Measurements from ENCODE around the gene DYNLRB1.
"Not testable (repeated sequence)": the region's sequence is repeated elsewhere in the genome, so short reads cannot be mapped to it uniquely, and the experiment has no call there.

The DYNLRB1 gene

GRCh38 chr20:34516247-34517113, at the start of gene DYNLRB1:
Gene DYNLRB1, plus strand, starts transcription at chr20:34516422. Its CDS starts 37 bp downstream, at chr20:34516459.
- peak; percentile 95 for DNase-seq

GRCh38 chr20:34468951-34469350, 47.3 kb upstream of the DYNLRB1 start:
- no peak for DNase-seq

GRCh38 chr20:34472246-34472925, 43.8 kb upstream of the DYNLRB1 start:
- DNase-seq: no peak

- DNase-seq: peak in 1 of 2 experiments; percentile 40
Observed at GRCh38 chr20:34473262-34473883, 42.8 kb upstream of the DYNLRB1 start.

- no peak for DNase-seq
Observed at GRCh38 chr20:34475979-34476736, 40.1 kb upstream of the DYNLRB1 start.

- DNase-seq: no peak
Observed at GRCh38 chr20:34479627-34480026, 36.6 kb upstream of the DYNLRB1 start.

GRCh38 chr20:34482154-34482553, 34.1 kb upstream of the DYNLRB1 start:
- DNase-seq: not testable (repeated sequence)

GRCh38 chr20:34483585-34484220, 32.5 kb upstream of the DYNLRB1 start:
- not testable (repeated sequence) for DNase-seq

GRCh38 chr20:34485068-34485634, 31.1 kb upstream of the DYNLRB1 start:
- no peak for DNase-seq

- no peak for DNase-seq
Observed at GRCh38 chr20:34491226-34491931, 24.8 kb upstream of the DYNLRB1 start.

GRCh38 chr20:34491932-34492509, 24.2 kb upstream of the DYNLRB1 start:
- no peak for DNase-seq

GRCh38 chr20:34493646-34494045, 22.6 kb upstream of the DYNLRB1 start:
- DNase-seq: no peak

GRCh38 chr20:34495307-34495706, 20.9 kb upstream of the DYNLRB1 start:
- DNase-seq: no peak

- no peak for DNase-seq
Observed at GRCh38 chr20:34495916-34496315, 20.3 kb upstream of the DYNLRB1 start.

GRCh38 chr20:34497596-34497995, 18.6 kb upstream of the DYNLRB1 start:
- DNase-seq: not testable (repeated sequence)

- DNase-seq: no peak
Observed at GRCh38 chr20:34500823-34501222, 15.4 kb upstream of the DYNLRB1 start.

GRCh38 chr20:34506480-34506879, 9.7 kb upstream of the DYNLRB1 start:
- no peak for DNase-seq

GRCh38 chr20:34507702-34508413, 8.4 kb upstream of the DYNLRB1 start:
- no peak for DNase-seq

GRCh38 chr20:34510575-34510974, 5.6 kb upstream of the DYNLRB1 start:
- no peak for DNase-seq

GRCh38 chr20:34511891-34512265, 4.3 kb upstream of the DYNLRB1 start:
- DNase-seq: no peak

Measured in SHP77 (cell line).